Ovary (tissue), 9 donors: Measurements from ENCODE around the gene EPHA7. TPM values are rescaled to one million over a fixed set of nuclear protein-coding genes. Genes with fewer than 3 reads are reported as not detected.

ENCODE experiments used
- DNase-seq, 5 donors: peaks; one replicate each; pipeline ENCODE4 v3.0.0-alpha.2; 2019 to 2020
- H3K27ac ChIP-seq, 2 donors: fragments of 200-600 bp; one replicate each; pipeline versions ENCODE4 v1.5.1 to v1.8.0; 2019 to 2022
- H3K27me3 ChIP-seq: fragments of 200-600 bp; one replicate; pipeline ENCODE4 v1.8.0; 2022
- H3K36me3 ChIP-seq: fragments of 200-600 bp; sonication (generic); one replicate; pipeline ENCODE4 v1.5.1; 2019
- H3K4me1 ChIP-seq: one replicate; pipeline ENCODE4 v1.8.1; 2013; ENCODE audit warnings: mild to moderate bottlenecking, moderate library complexity; ENCODE audit not compliant: insufficient read depth
- H3K4me3 ChIP-seq: fragments of 200-600 bp; sonication (generic); one replicate; pipeline ENCODE4 v1.5.1; 2017
- H3K9me3 ChIP-seq, 2 donors: fragments of 200-600 bp in 1 of 2; sonication (generic) in 1 of 2; one replicate each; pipeline versions ENCODE4 v1.5.1 to v1.8.1; 2013 to 2019; ENCODE audit warnings: mild to moderate bottlenecking in 1 of 2, moderate library complexity in 1 of 2
- EP300 ChIP-seq: sonication (generic); formaldehyde crosslinking; IDR thresholded peaks from one replicate; pipeline ENCODE4 v1.6.1; 2017; ENCODE audit warnings: antibody characterized with exemption
- POLR2A ChIP-seq: fragments of 450-650 bp; IDR thresholded peaks from one replicate; pipeline ENCODE4 v1.6.1; 2017; ENCODE audit warnings: antibody characterized with exemption, mild to moderate bottlenecking, moderate library complexity
- WGBS, 3 donors: extraction: QIAGEN DNeasy Blood & Tissue Kit in 1 of 3; methylation state at CpG; one replicate each; pipeline versions ENCODE4 v1.1.5 to v1.1.7; 2013 to 2017; 5-methylcytosine and 5-hydroxymethylcytosine counted together
- intact Hi-C, 4 donors: fragments of 100-400 bp; cut with DNase I; formaldehyde crosslinking; loops; one replicate each; pipeline versions ENCODE4 v1.11.0 to v1.15.1; 2022 to 2023
- polyA plus RNA-seq, 2 donors: library from polyadenylated mRNA; stranded (reverse); fragments of 200-250 nt in 1 of 2; fragments of 350-450 nt in 1 of 2; fragmentation: Illumina TruSeq in 1 of 2; extraction: RNeasy Lipid Tissue Mini Kit (QIAGEN cat#74804) in 1 of 2; gene quantifications; one replicate each; pipeline ENCODE4 v1.2.3, GENCODE V29; 2013 to 2014
- total RNA-seq, 7 donors: library from RNA; depleted of rRNA in 2 of 7; stranded (reverse); fragments of >200 nt in 2 of 7; fragmentation: NEBNext Ultra II Directional in 3 of 7; extraction: Animal tissue kit (Norgen Biotek cat#: 25700) in 3 of 7; gene quantifications; one replicate each; pipeline versions ENCODE4 v1.1.0 to v1.2.4, GENCODE V29; 2016 to 2023
- TF ChIP-seq, protein P1 (sequence below), 3 donors: fragments of 450-650 bp in 2 of 3; fragments of 200-600 bp in 1 of 3; IDR thresholded peaks; one replicate each; pipeline versions ENCODE4 v1.5.1 to v1.8.0; 2016 to 2022; ENCODE audit warnings: antibody characterized with exemption in 3 of 3, mild to moderate bottlenecking in 1 of 3
- donor health status: DM: no; HTN: no; CAD: no; lungs with moderate emphysema.
- donor health status: DM: no; HTN: no; CAD: no.
- donor health status: Bipolar disorder and iron deficiency.
- donor health status: DM: yes; HTN: yes; CAD: no.
- donor health status: DM: no; HTN: no; CAD: no.
- donor health status: DM: yes; HTN: yes; CAD: no.

Gene EPHA7
- total and polyA plus RNA-seq, 9 donors: 0.64 to 3.0 (median 1.5) TPM

GRCh38 chr6:93282521-93283031 lies 136.8 kb downstream of the EPHA7 start:
- WGBS, 3 donors: 97 to 98% (median 98%) methylated on average over 27 to 28 of the region's 28 CpGs
- H3K4me3 ChIP-seq: no peak overlapping the region
- TF ChIP-seq, protein P1, sequence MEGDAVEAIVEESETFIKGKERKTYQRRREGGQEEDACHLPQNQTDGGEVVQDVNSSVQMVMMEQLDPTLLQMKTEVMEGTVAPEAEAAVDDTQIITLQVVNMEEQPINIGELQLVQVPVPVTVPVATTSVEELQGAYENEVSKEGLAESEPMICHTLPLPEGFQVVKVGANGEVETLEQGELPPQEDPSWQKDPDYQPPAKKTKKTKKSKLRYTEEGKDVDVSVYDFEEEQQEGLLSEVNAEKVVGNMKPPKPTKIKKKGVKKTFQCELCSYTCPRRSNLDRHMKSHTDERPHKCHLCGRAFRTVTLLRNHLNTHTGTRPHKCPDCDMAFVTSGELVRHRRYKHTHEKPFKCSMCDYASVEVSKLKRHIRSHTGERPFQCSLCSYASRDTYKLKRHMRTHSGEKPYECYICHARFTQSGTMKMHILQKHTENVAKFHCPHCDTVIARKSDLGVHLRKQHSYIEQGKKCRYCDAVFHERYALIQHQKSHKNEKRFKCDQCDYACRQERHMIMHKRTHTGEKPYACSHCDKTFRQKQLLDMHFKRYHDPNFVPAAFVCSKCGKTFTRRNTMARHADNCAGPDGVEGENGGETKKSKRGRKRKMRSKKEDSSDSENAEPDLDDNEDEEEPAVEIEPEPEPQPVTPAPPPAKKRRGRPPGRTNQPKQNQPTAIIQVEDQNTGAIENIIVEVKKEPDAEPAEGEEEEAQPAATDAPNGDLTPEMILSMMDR (IDR thresholded peaks at IDR 0.05): no peak
- TF ChIP-seq POLR2A: no peak
- TF ChIP-seq EP300: no peak
- peak in 1 of 5 donors; percentile 24 for DNase-seq
- intact Hi-C loops: no loop called here
- H3K27me3 ChIP-seq: no peaks in the 10 kb centered on the region
- H3K9me3 ChIP-seq: no peaks in the 10 kb centered on the region
- H3K36me3 ChIP-seq: no peaks in the 10 kb centered on the region
- H3K27ac ChIP-seq: no peak overlapping the region
- no peaks in the 10 kb centered on the region for H3K4me1 ChIP-seq

GRCh38 chr6:93278241-93278640 lies 141.1 kb downstream of the EPHA7 start:
- H3K4me3 ChIP-seq: no peak overlapping the region
- no peaks in the 10 kb centered on the region for H3K9me3 ChIP-seq
- intact Hi-C loops: no loop called here
- no peaks in the 10 kb centered on the region for H3K4me1 ChIP-seq
- no peak for TF ChIP-seq POLR2A
- TF ChIP-seq EP300: no peak
- TF ChIP-seq, protein P1 (IDR thresholded peaks at IDR 0.05): no peak
- H3K27ac ChIP-seq: no peak overlapping the region
- no peaks in the 10 kb centered on the region for H3K27me3 ChIP-seq
- no peaks in the 10 kb centered on the region for H3K36me3 ChIP-seq
- no peak for DNase-seq

DNA sequence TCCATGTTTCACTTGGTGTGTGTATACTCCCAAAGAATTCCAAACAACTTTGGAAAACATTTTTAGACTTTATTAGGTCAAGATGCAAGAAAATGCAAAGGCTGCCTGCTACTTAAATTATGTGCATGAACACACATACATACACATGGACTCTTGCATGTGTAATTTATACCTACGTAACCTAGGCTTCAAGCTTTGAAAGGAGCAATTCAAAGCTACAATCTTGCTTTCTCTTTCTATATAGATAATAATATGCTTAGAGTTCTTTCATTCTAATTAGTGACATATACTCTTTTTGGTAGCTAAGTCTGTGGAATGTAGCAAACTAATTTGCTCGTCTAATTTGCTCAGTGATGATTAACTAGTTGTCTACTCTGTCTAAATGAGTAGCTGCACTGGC lies 146.5 kb downstream of the EPHA7 start:
- Histone ChIP-seq H3K27ac (no peak overlapping the region), H3K27me3 (no peaks in the 10 kb centered on the region), H3K4me3 (no peak overlapping the region), H3K36me3 (no peaks in the 10 kb centered on the region), H3K4me1 (no peaks in the 10 kb centered on the region), H3K9me3 (no peaks in the 10 kb centered on the region)
- 61 to 64% (median 62%) methylated on average over 2 of the region's 2 CpGs for WGBS, 3 donors
- DNase-seq: no peak
- intact Hi-C loops: no loop called here
- TF ChIP-seq POLR2A (no peak), EP300 (no peak)
- TF ChIP-seq, protein P1 (IDR thresholded peaks at IDR 0.05): no peak

GRCh38 chr6:93272211-93272610 lies 147.1 kb downstream of the EPHA7 start:
- no peak for DNase-seq
- Histone ChIP-seq H3K27me3 (no peaks in the 10 kb centered on the region), H3K27ac (no peak overlapping the region), H3K36me3 (no peaks in the 10 kb centered on the region), H3K4me1 (no peaks in the 10 kb centered on the region), H3K4me3 (no peak overlapping the region), H3K9me3 (no peaks in the 10 kb centered on the region)
- TF ChIP-seq, protein P1 (IDR thresholded peaks at IDR 0.05): no peak
- no peak for TF ChIP-seq EP300
- no peak for TF ChIP-seq POLR2A
- WGBS, 3 donors: 92 to 97% (median 93%) methylated on average over 4 of the region's 4 CpGs
- intact Hi-C loops: no loop called here
